Spinal cord (tissue), 10 donors: ENCODE results near the gene AGTRAP. TPM values are rescaled to one million over a fixed set of nuclear protein-coding genes. Genes with fewer than 3 reads are reported as not detected.

Experiments used
- DNase-seq, 6 donors: peaks; one replicate each; pipeline versions ENCODE4 v3.0.0 to v3.0.0-alpha.2; 2013 to 2015; ENCODE audit warnings: low spot score in 6 of 6, low read depth in 4 of 6
- H3K27ac ChIP-seq: one replicate; pipeline ENCODE4 v1.5.1; 2013; ENCODE audit warnings: low read depth, low read length, control low read depth
- H3K27me3 ChIP-seq: one replicate; pipeline ENCODE4 v1.6.1; 2013; ENCODE audit warnings: low read length; ENCODE audit not compliant: control insufficient read depth, insufficient read depth
- H3K36me3 ChIP-seq: one replicate; pipeline ENCODE4 v1.6.1; 2013; ENCODE audit warnings: low read length; ENCODE audit not compliant: control insufficient read depth, insufficient read depth
- H3K4me1 ChIP-seq: one replicate; pipeline ENCODE4 v1.6.1; 2013; ENCODE audit warnings: low read length; ENCODE audit not compliant: control insufficient read depth, insufficient read depth
- H3K4me3 ChIP-seq: one replicate; pipeline ENCODE4 v1.5.1; 2013; ENCODE audit warnings: low read depth, low read length, control low read depth
- H3K9me3 ChIP-seq: one replicate; pipeline ENCODE4 v1.6.1; 2013; ENCODE audit warnings: low read length; ENCODE audit not compliant: control insufficient read depth, insufficient read depth
- WGBS: methylation state at CpG from one replicate; pipeline ENCODE4 v1.1.5; 2013; ENCODE audit warnings: missing lambda C conversion rate; ENCODE audit not compliant: insufficient coverage; 5-methylcytosine and 5-hydroxymethylcytosine counted together
- polyA plus RNA-seq, 2 donors: library from polyadenylated mRNA; unstranded; fragments of 120-200 nt; gene quantifications; one replicate each; pipeline ENCODE4 v1.2.1, GENCODE V29; 2013; ENCODE audit not compliant: insufficient read length in 2 of 2
- total RNA-seq, 2 donors: library from RNA; depleted of rRNA in 1 of 2; stranded (reverse); fragments of 120-200 nt in 1 of 2; fragments of >200 nt in 1 of 2; gene quantifications; one replicate each; pipeline versions ENCODE4 v1.2.3 to v1.2.4, GENCODE V29; 2013 to 2014
- donor health status: healthy.

The AGTRAP gene
- total and polyA plus RNA-seq, 4 donors, result 11.8 to 45.1 (median 21.7) TPM

DNA sequence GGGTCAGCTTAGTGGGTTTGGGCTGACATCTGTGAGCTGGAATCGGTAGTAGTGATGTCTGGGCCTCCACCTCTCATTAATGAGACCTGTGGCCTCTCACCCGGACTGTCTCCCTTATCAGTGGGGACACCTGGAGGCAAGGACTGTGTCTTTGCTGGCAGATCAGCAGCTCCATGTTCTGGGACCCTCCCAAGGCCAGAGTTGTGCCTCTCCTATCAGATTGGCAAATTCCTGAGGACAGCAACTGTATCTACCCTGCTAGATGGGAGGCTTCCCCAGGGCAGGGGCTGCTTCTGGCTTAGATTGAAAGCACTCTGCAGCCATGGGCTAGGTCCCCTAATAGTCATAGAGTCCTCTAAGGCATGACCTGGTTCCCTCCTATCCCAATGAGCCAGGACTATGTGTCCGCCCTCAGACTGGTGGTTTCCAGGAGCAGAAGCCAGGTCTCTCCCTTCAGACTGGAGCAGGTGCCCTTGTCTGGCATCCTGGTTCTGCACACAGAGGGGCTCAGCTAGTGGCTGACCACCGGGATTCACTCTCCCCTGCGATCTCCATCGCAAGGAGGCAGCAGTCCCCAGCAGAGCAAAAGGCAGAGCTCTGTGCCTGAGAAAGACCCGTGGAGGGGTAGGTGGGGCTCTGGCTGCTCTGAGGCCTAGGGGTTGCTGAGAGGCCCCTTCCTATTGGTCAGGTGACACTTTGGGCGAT lies 38.6 kb upstream of the AGTRAP start:
- WGBS, result 77% methylated on average over 8 of the region's 8 CpGs
- no peak for DNase-seq
- no peak overlapping the region for H3K4me3 ChIP-seq
- H3K27ac ChIP-seq, result no peak overlapping the region
- H3K27me3 ChIP-seq, result peaks cover 16% of the 10 kb centered on the region
- H3K36me3 ChIP-seq, result no peaks in the 10 kb centered on the region
- H3K9me3 ChIP-seq, result no peaks in the 10 kb centered on the region
- peaks cover 31% of the 10 kb centered on the region for H3K4me1 ChIP-seq

DNA sequence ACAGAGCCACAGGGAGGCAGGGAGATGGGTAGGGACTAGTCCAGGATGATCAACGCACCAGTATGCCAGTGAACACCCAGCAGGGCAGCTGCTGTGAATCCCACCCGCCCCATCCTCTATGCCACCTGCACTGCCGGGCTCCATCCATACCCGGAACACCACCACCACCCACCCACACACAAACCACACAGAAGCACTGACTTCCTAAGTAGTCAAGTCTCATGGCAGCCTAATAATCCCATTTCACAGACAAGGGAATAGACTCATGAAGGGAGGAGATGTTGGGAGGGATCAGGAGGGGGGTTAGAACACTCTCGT lies 38.1 kb upstream of the AGTRAP start:
- H3K9me3 ChIP-seq, result no peaks in the 10 kb centered on the region

DNA sequence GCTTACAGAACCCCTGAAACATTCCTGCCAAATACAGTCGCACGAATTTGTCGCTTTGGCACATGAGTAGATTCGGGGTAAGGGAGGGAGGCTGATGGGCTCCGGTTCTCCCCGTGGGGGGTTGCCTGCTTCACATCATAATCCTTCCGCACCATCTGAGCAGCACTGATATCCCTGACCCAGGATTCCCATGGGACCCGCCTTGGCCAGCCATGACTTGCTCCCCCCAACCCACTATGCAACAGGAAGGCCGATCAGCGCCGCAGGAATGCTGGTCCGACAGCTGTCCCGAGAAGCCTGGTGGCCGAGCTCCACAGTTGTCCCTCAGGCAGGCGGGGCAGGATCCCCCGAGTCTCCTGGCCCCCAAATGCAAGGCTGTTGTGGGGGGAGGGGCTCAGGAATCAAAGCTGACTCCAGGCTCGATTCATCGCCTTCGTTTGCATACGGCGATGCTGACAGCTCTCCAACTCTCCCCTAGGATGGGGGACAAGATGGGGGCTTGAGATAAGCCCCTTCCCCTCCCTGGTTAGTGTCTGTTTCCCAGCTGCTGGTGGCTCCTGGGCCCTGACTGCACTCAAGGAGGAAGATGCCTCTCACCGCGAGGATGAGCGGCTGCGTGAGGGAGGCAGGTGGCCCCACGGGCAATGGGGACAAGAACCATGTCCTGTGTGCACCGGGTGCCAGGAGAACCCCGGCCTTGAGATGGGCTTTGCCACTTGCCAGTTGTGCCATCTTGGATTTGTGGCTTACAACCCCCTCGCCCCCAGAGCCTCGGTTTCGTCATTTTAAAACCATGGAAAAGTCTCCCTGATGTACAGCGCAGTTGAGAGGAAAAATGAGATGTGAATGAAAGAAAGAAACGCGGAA lies 35.1 kb upstream of the AGTRAP start:
- Histone ChIP-seq H3K27me3 (peaks cover 2% of the 10 kb centered on the region), H3K36me3 (no peaks in the 10 kb centered on the region), H3K27ac (peak overlapping the region; percentile 77), H3K9me3 (no peaks in the 10 kb centered on the region), H3K4me1 (peaks cover 53% of the 10 kb centered on the region), H3K4me3 (no peak overlapping the region)
- 12% methylated on average over 16 of the region's 34 CpGs for WGBS
- DNase-seq, result peak in 2 of 6 donors; percentile 67 to 86

More for the DNA sequence above, 38.1 kb upstream of the AGTRAP start:
- 100% methylated on average over 1 of the region's 5 CpGs for WGBS
- peaks cover 12% of the 10 kb centered on the region for H3K27me3 ChIP-seq
- no peak overlapping the region for H3K27ac ChIP-seq
- no peak for DNase-seq
- H3K4me1 ChIP-seq, result peaks cover 35% of the 10 kb centered on the region
- H3K36me3 ChIP-seq, result no peaks in the 10 kb centered on the region
- H3K4me3 ChIP-seq, result no peak overlapping the region

DNA sequence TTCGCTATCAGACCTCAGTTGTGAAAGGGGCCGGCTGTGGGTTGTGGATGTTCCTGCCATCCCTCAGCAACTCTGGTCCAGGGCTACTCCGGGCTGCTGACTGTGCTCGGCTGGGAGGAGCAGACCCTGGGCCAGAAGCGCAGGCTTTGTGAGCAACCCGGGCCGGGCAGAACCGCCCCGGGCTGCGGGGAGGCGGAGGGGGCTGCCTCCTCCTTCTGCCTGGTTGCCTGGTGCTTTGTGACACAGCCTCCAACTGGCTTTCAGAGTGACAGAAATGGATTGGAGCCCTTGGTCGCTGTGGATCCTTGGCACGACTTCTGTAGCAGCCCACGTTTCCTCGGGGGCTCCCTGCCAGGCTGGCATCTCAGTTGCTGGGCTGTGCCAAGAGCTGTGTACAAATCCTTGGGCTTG lies 34.4 kb upstream of the AGTRAP start:
- Histone ChIP-seq H3K36me3 (peaks cover 5% of the 10 kb centered on the region), H3K27me3 (peaks cover 2% of the 10 kb centered on the region), H3K4me1 (peaks cover 60% of the 10 kb centered on the region), H3K9me3 (no peaks in the 10 kb centered on the region), H3K27ac (peak overlapping the region; percentile 77), H3K4me3 (peak overlapping the region; percentile 1)
- 5% methylated on average over 15 of the region's 15 CpGs for WGBS
- DNase-seq, result peak in 5 of 6 donors; percentile 83 to 99 (median 89)

DNA sequence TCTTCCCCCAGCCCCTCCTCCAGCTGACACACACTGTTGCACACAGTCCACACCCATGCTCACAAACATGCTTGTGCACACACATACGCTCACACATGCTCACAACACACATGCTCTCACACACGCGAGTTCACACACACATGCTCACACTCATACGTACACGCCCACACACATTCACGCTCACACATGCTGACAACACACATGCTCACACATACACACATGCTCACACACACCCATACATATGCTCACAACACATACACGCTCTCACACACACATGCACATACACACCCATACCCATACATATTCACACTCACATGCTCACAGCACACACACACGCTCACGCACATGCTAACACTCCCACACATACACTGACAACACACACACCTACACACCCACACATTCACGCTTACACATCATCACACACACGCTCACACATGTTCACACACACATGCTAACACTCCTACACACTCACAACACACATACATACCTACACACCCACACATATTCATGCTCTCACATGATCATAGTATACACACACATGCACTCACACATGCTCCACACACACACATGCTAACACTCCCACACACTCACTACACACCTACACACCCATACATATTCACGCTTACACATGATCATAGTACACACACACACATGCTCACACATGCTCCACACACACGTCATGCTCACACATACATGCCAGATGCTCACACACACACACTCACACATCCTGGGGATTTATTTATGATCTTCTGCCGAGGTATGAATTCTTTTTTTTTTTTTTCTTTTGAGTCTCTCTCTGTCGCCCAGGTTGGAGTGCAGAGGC lies 33.7 kb upstream of the AGTRAP start:
- H3K4me1 ChIP-seq, result peaks cover 62% of the 10 kb centered on the region
- H3K36me3 ChIP-seq, result peaks cover 8% of the 10 kb centered on the region
- H3K27me3 ChIP-seq, result peaks cover 2% of the 10 kb centered on the region
- 74% methylated on average over 13 of the region's 15 CpGs for WGBS
- H3K27ac ChIP-seq, result peak overlapping the region; percentile 77
- H3K9me3 ChIP-seq, result no peaks in the 10 kb centered on the region
- peak overlapping the region; percentile 1 for H3K4me3 ChIP-seq
- DNase-seq, result no peak

DNA sequence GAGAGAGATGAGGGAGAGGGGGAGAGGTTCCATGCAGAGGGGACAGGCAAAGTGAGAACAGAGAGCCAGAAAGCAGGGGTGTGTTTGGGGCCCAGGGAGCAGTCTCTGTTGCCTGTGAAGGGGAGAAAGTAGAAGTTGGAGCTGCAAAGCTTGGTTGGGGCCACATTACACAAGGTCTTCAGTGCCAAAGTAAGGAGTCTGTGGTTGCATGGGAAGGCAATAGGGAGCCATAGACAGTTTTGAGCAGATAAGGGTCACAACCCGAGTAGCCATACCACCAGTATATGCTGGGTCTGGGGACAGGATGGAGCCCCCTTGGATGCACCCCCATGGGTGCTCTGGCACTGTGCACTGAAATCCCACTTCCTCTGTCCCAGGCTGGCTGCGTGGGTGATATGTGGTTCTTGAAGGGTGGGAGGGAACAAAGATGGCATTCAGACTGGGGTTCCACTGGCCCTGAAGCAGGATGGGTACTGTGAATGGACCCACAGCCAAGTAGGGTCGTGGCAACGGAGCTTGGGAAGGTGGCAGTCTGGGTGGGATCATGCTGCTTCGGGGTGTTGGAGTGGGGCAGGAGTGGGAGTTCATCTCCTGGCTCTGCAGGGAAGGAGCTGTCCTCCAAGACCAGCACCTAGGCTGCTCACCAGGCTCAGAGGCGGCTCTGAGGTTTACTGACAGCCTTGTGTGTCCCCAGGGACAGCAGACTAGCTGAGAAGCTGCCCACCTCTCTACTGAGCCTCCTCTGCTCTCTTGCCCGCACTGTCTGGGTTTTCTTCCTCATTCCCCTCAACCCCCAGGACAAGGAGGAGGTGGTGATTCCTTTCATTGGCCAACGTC lies 32.4 kb upstream of the AGTRAP start:
- no peak overlapping the region for H3K4me3 ChIP-seq
- peaks cover 2% of the 10 kb centered on the region for H3K27me3 ChIP-seq
- WGBS, result 53% methylated on average over 6 of the region's 8 CpGs
- DNase-seq, result no peak
- H3K36me3 ChIP-seq, result peaks cover 14% of the 10 kb centered on the region
- H3K9me3 ChIP-seq, result no peaks in the 10 kb centered on the region
- no peak overlapping the region for H3K27ac ChIP-seq
- H3K4me1 ChIP-seq, result peaks cover 73% of the 10 kb centered on the region

DNA sequence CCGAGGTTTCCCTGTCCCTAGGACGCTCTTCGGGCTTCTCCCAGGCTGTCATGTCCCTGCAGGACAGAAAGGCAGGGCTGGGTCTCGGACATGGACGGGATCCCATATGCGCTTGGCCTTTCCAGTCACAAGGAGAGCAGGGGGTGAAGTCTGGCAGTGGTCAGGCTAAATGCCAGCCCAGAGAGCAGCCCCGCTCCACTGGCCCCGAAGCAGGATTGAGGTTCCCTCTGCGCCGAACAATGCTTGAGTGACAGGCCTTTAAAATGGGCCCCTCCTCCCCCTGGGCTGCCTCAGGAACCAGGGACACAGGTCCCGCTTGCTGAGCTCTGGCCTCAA lies 31.8 kb upstream of the AGTRAP start:
- peaks cover 73% of the 10 kb centered on the region for H3K4me1 ChIP-seq
- H3K36me3 ChIP-seq, result peaks cover 15% of the 10 kb centered on the region
- 36% methylated on average over 11 of the region's 11 CpGs for WGBS
- H3K27me3 ChIP-seq, result peaks cover 2% of the 10 kb centered on the region
- H3K9me3 ChIP-seq, result no peaks in the 10 kb centered on the region
- no peak overlapping the region for H3K27ac ChIP-seq
- no peak overlapping the region for H3K4me3 ChIP-seq
- peak in 1 of 6 donors; percentile 71 for DNase-seq

DNA sequence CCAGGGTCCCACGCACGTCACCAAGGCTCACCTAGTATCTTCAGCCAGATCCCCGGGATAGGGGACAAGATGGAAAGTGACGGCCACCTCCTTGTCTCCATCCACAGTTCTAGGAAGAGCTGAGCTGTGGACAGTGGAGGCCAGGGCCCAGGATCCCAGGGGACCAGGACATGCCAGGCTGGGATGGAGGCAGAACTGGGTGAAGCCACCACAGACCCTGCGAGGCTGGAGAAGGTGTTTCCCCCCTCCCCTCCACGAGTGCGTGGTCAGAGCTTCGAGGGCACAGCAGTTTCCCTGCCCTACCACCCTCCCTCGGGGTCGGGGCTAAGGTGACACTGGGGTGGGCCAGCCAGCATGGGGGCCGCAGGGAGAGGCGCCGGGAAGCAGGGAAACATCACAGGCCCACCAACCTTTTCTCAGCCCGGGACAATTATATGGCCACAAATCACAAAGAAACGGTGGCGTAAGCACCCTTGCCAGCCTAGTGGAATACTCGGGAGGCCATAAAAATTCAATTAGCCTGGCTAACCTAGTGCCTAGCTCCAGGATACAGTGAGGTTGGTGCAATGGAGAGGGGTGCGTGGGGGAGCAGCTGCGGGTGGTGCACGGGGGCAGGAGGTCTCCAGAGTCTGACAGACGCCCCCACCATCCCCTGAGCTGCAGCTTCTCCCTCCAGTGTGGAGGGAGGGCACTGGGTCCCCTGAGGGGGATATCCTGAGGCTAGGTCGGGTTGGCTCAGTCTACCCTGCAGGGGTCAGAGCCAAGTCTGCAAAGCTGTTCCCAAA lies 31.1 kb upstream of the AGTRAP start:
- no peaks in the 10 kb centered on the region for H3K9me3 ChIP-seq
- 41% methylated on average over 19 of the region's 22 CpGs for WGBS
- H3K4me1 ChIP-seq, result peaks cover 73% of the 10 kb centered on the region
- H3K27me3 ChIP-seq, result peaks cover 2% of the 10 kb centered on the region
- H3K27ac ChIP-seq, result no peak overlapping the region
- H3K4me3 ChIP-seq, result no peak overlapping the region
- peaks cover 20% of the 10 kb centered on the region for H3K36me3 ChIP-seq
- peak in 1 of 6 donors; percentile 66 for DNase-seq
